ENCODE results near the gene MRPS26.
"Not testable (repeated sequence)": the region's sequence is repeated elsewhere in the genome, so short reads cannot be mapped to it uniquely, and the experiment has no call there.

MRPS26 gene

DNA sequence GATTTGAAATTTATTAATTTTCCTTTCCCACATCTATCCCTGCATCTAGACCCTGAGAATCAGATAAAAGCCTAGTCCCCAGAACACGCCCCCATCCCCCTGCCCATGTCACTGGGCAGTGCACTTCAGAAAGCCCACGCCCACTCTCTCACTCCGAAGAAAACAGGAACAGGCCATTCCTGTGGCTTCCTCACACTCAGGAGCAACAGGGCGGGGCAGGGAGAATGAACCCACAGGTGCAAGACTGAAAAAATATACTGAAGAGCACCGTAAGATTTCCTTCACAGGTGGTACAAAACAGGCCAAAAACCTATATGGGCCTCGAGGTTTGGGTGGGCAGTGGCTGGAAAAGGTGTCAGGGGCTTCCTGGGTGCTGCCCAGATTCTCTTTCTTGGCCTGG lies 29.0 kb downstream of the MRPS26 start:
- DNase-seq (ENCODE audit: low spot score), result no peak

DNA sequence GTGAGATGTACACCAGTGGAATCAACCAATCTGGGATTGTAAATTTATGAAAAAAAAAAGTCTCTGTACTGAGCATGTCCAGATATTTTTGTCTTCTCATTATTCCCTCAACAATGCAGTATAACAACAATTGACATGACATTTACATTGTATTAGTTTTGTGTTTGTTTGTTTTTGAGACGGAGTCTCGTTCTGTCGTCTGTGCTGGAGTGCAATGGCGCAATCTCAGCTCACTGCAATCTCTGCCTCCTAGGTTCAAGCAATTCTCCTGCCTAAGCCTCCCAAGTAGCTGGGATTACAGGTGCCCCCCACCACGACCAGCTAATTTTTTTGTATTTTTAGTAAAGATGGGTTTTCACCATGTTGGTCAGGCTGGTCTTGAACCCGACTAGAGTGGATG lies 29.5 kb downstream of the MRPS26 start:
- DNase-seq (ENCODE audit: low spot score), result not testable (repeated sequence)

DNA sequence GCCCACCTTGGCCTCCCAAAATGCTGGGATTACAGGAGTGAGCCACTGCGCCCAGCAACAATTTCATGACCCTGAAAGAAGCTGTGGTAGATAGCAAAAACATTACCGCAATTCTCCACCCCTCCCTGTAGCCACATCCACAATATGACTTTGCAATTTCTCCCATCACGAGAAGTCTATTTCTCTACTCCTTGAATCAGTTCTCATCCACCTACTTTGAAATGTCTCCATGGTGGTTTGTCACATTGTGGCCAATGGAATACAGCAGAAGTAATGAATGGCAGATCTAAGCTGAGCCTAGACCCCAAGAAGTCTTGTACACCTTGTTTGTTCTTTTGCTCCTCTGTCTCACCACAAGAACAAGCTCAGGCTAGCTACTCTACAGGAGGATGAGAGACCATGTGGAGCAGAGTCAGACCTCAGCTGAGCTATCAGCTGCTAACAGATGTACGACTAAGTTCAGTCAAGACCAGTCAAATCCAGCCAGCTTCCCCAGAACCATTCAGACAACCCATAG lies 31.8 kb downstream of the MRPS26 start:
- DNase-seq (ENCODE audit: low spot score), result no peak

DNA sequence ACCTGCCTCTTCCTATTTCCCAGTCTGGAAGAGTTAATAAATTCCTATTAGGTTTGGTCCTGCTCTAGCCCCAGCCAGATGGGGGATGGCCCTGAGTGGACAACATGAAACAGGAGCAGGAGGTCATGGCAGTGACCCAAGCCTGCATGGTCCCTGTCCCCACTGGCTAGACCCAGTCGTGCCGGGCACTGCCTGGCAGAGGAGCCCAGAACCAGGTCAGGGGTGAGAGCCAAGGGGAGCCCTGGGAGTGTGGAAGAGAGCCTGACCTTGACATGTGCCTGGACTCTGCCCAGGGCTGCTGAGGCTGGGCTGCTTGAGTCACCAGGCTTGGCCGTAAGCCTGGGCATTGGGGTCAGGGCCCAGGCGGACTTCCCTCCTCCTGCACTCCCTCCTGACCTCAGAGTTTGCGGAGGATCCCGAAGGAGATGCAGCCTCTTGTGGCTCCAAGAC lies 35.1 kb downstream of the MRPS26 start:
- peak; percentile 39 for DNase-seq (ENCODE audit: low spot score)

DNA sequence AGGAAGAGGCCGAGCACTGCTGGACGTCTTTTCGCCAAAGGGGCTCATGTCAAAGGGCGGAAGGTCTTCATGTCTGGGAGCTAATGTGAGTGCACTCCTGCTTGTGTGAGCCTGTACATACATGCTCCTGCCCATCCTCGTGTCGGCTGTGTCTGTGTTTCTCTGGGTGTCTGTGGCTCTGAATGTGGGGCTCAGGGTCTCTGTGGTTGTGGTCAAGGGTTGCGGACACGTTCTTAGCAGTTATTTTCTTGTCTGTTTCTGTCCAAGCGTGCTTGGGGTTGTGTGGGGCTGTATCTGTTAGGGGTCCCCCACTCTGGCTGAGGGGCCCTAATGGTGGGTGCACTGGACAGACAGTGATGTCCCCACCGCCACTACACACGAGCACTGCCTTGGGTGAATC lies 35.8 kb downstream of the MRPS26 start:
- DNase-seq (ENCODE audit: low spot score), result no peak

DNA sequence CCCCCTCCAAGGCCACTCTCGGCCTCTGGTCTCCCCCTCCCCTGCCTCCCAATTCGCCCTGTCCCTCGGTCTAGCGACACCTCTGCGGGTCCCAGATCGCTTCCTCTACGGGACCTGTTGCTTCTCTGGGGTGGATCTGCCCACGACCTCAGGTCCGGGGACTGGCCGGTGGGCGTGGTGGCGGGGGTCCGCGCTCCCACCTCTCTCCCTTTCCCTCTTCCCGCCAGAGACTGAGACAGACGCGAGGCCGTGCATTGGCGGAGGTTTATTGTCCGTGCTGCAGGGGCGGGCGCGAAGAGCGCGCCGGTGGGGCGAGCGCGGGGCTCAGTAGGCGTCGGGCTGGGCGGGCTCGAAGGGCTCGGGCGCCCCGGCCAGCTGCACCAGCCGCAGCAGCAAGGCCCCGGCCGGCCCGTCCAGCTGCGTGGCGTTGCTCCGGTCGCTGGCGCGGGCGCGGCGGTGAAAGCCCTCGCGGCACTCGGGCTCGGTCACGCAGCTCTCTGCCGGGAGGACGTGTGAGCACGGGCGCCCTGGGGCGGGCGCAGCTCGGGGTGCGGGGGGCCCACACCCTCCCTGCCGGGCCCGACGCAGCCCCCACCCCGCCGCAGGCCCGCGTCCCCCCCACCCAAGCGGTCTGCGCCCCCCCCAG lies 36.6 kb downstream of the MRPS26 start:
- DNase-seq (ENCODE audit: low spot score), result no peak

DNA sequence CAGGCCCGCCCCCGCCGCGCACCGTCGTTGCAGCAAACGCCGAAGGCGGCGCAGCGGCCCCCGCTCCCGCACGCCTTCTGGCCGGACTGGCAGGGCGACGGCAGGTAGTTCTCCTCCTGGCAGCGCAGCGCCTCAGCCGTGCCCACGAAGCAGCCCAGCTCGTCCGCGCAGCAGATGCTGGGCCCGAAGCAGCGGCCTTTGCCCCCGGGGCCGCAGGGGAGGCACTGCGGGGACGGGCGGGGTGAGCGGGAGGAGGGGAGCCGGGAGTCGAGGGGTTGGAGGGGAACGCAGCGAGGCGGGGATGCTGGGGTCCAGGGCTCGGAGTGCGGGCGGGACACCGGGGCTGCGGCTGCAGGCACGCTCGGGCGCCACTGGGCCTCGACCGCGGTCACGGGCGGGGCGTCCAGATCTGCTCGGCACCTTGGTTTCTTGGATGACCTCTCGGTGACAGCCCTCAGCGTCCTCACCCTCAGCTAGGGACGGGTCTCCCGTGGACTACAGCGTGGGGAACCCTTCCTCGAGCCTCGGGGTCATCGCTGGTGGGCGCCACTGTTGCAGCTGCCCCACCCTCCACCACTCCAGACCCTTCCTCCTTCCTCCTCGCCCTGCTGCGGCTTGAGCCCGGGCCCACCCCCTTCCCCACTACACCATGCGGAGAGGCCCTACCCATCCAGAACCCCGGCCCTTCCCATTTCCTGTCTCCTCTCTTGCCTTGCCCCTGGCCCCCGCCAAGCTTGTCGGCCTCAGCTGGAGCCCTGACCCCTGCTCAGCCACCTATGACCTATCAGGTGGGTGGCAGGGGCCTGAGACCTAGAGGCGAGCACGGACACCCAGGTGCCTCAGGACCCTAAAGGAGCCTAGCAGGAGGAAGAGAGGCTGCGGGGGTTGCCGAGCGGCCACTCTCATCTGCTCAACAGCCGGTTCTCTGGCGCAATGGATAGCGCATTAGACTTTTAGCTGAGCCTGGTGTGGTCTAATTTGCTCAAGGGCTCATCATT lies 37.4 kb downstream of the MRPS26 start:
- no peak for DNase-seq (ENCODE audit: low spot score)

DNA sequence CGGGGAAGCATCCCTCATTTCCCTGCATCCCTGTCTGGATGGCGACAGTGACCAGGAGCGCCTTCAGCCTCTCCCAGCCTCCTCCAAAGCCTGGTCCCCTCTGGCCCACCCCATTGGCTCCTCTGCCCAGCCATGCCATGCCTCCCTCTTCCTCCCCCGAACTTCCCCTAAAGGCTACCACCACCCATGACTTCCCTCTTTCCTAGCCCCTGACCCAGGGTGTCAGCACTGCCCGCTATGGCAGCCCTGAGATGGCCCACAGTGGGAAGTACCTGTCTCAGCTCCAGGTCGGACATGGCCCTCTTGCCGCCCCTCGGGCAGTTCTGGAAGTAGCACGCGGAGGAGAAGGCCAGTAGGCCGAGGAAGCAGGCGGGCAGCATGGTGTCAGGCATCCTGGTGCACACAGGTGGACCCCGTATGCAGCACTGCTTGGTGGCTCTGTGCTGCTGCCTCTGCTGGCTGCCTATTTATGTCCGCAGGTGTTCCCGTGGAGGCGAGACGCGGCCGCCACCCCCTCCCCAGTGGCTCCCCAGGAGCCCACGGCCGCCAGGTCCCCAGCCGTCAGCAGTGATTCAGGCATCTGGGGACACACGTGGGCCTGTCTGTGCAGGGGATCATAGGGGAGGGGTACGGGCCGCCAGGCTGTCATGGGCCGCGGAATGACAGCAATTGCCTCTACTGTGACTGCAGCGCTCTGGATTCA lies 38.6 kb downstream of the MRPS26 start, which contains the start of gene AVP:
Gene AVP, minus strand, starts transcription at position 442 of the 703 bp plus-strand sequence. Its CDS starts 50 bp downstream, at position 392.
- no peak for DNase-seq (ENCODE audit: low spot score)

DNA sequence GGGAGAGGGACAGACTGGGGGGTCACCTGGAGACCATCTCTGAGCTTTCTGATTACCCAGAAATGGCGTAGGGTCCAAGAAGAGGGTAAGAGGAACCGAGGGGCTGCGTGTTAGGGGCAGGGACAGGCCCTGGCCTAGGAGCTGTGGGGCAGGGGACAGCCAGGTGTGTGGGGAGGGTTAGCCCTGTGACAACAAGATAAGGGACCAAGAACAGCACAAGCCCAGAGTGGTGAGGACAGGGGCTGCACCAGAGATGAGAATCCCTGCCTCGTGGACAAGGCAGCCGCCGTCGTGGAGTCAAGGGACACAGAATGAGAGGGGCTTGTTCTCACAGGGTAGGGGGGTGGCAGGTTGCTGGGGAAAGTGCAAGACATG lies 39.1 kb downstream of the MRPS26 start:
- DNase-seq (ENCODE audit: low spot score), result no peak

DNA sequence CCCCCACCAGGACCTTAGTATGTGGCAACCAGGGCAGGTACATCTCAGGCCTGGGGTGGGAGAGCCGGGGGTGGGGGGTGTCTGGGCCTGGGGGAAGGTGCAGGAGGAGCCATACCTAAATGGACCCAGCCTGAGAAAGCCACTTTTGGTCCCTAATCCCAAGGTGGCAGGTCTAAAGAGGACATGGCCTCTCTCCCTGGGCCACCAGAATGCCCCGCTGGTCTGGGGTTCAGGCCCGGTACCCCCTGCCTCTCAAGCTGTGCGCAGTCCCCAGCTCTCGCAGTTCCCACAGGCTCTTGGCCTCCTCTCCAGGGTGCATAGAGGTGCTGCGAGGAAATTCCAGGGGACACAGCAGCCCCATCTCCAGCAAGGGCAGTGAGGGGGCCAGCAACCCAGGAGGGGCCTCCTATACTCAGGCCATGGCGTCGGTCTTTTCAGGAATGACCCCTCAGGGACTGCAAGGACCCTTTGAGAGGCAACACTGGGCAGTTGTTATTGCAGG lies 39.8 kb downstream of the MRPS26 start:
- no peak for DNase-seq (ENCODE audit: low spot score)

DNA sequence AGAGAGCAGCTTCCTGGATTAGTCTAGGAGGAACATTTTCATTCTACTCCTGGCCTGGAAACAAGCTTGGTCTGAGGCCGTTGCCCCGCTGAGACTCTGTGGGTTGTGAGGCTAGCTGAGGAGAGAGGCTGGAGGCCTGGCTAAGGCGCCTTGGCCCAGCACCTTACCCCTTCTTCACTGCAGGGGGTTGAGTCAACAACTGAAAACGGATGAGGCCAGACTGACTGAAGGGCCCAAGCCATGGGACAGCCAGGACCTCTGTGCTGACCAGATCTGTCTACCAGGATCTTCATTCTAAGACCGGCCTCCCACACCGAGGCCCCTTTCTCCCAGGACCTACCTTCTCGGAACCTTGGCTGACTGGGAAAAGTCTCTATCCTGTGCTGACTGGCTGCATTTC lies 42.2 kb downstream of the MRPS26 start:
- no peak for DNase-seq (ENCODE audit: low spot score)

DNA sequence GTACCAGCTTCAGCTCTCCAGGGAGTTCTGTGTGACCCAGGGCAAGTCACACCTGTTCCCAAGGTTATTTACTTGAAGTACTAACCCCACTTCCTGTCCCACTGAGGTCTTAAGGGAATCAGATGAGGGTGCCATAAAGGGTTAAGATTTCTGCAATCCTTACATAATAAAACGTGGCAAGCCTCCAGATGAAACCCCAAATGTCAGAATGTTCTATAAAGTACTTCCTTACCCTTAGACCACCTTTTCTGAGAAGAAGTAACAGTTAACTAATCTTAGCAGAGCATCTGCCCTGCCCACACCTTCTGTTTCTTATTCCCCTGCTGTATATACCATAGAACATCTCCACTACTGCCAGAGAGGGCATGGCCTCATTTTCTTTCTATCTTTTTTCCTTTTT lies 44.7 kb downstream of the MRPS26 start:
- DNase-seq (ENCODE audit: low spot score), result no peak

DNA sequence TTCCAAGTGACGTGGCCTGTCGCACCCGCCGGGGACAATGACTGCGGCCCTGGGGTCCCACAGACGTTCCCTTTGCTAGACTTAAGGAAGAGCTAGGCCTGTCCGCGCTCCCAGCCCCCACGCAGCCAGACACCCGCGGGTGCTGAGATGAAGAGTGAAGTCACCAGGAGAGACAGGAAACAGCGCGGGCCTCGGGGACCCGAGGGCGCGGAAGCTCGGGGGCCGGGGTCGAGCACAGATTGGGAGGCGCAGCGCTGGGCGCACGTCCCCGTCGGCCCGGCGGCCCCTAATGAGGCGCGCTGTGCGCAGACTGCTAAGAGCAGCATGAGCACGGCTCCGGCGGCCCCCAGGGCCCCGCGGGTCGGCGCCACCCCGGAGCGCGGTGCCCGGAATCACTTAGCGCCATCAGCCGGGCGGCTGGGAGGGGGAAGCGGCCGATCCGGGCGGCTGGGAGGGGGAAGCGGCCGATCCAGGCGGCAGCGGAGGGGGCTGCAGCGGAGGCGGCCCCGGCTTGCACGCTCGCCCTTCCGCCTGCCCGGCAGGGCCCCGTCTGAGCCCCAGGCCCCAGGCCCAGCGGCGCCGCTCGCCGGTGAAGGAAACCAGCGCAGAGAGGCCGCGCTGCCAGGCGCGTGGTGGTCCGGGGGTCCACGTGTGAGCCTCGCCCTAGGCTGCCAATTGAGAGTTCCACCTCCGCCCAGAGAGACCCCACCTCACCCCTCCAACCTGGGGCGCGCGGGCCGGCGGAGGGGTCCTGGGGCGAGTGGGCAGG lies 46.9 kb downstream of the MRPS26 start:
- DNase-seq (ENCODE audit: low spot score), result no peak

DNA sequence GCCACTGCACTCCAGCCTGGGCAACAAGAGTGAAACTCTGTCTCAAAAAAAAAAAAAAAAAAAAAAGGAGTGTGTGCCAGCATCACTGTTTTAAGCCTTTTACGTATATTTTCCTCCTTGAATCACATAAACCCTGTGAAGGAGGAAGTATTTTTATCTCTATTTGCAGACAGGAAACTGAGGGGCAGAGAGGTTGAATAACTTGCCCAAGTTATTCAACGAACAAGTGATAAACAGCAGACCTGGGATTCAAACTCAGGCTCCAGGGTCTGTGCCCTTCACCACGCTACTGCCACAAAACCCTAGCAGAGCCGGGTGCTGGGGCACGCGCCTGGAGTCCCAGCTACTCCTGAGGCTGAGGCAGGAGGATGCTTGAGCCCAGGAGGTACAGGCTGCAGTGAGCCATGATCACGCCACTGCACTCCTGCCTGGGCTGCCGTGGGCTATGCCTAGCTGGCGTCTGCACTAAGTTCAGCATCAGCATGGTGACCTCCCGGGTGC lies 48.1 kb downstream of the MRPS26 start:
- no peak for DNase-seq (ENCODE audit: low spot score)

DNA sequence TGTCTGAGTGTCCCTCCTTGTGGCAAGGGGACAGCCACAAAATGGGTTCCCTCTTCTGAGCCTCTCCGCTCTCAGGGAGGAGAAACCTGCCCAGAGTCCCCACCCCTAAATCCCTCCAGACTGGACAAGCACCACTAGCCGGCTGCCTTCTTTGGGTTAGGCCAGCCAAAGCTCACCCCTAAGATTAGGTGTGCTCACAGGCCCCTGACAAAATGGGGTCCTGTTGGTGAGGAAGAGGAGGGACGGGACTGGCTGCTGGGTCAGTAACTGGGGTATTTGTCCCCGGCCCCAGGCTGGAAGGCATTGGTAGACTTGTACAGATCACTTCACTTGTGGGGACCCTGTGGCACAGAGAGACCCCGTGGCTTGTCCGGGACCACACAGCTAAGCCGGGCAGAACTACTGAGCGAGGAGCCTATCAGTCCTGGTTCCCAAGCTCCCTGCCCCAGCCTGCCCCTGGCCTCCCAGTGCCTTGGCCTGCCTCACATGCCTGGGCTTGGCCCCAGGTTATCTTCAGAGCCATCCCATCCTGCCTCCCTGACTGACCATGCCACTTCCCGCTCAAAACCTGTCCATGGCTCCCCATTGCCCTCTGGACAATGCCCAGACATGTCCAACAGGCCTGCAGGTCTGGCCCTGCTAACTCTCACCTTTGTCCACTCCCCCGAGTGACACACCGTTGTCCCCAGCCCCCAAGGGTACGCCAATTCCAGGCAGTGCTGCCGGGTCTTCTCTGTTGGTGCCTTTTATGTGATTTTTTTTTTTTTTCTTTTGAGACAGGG lies 49.2 kb downstream of the MRPS26 start:
- DNase-seq (ENCODE audit: low spot score), result no peak

Measured in Ammon's horn (tissue), 1 donor.